Erythroblast (primary cell): ENCODE measurements around the gene VIPR1.

Source experiments
- GATA1 ChIP-seq: IDR thresholded peaks from 2 replicates; pipeline ENCODE4 v1.6.1; 2011; ENCODE audit warnings: low read depth, mild to moderate bottlenecking, control low read depth, low read length, moderate library complexity
- POLR2A ChIP-seq: IDR thresholded peaks from 2 replicates; pipeline ENCODE4 v1.6.1; 2011; ENCODE audit warnings: mild to moderate bottlenecking, low read length

GRCh38 chr3:42520906-42521305, 18.5 kb downstream of the VIPR1 start:
- no peak for TF ChIP-seq POLR2A
- no peak for TF ChIP-seq GATA1
